Mesenchymal stem cell (in vitro differentiated cells and primary cell): ENCODE results near the gene PCDHGA1.
A peak's percentile ranks its signal among the peaks of the same experiment; 100 is the strongest.

ENCODE experiments used
- DNase-seq: peaks from one replicate; pipeline ENCODE4 v3.0.0-alpha.2; 2013
- H2AFZ ChIP-seq: one replicate; pipeline ENCODE4 v1.6.1; 2013; ENCODE audit warnings: low read depth, mild to moderate bottlenecking, control low read depth, inconsistent platforms, low read length, moderate library complexity
- H2AK5ac ChIP-seq: 2 replicates; pipeline ENCODE4 v1.6.1; 2013; ENCODE audit warnings: low read length, moderate library complexity, mild to moderate bottlenecking, inconsistent platforms; ENCODE audit not compliant: severe bottlenecking
- H2BK120ac ChIP-seq: one replicate; pipeline ENCODE4 v1.6.1; 2013; ENCODE audit warnings: low read depth, mild to moderate bottlenecking, inconsistent platforms, low read length, moderate library complexity
- H2BK12ac ChIP-seq, 2 experiments: one replicate each; pipeline ENCODE4 v1.6.1; 2013; ENCODE audit warnings: inconsistent platforms in 2 of 2, low read length in 2 of 2, mild to moderate bottlenecking in 2 of 2, moderate library complexity in 2 of 2, control low read depth in 1 of 2
- H2BK15ac ChIP-seq: one replicate; pipeline ENCODE4 v1.6.1; 2013; ENCODE audit warnings: mild to moderate bottlenecking, low read depth, inconsistent platforms; ENCODE audit not compliant: poor library complexity, severe bottlenecking
- H2BK5ac ChIP-seq: 2 replicates; pipeline ENCODE4 v1.6.1; 2013; ENCODE audit warnings: low read depth, mild to moderate bottlenecking, low read length, control low read depth, inconsistent platforms; ENCODE audit not compliant: poor library complexity, severe bottlenecking
- H3K14ac ChIP-seq, 2 experiments: one replicate each; pipeline ENCODE4 v1.6.1; 2013; ENCODE audit warnings: inconsistent platforms in 2 of 2, low read length in 2 of 2, control low read depth in 1 of 2, mild to moderate bottlenecking in 1 of 2, moderate library complexity in 1 of 2
- H3K18ac ChIP-seq, 2 experiments: one replicate each; pipeline ENCODE4 v1.6.1; 2013; ENCODE audit warnings: inconsistent platforms in 2 of 2, low read length in 2 of 2, control low read depth in 1 of 2, low read depth in 1 of 2, mild to moderate bottlenecking in 1 of 2
- H3K23ac ChIP-seq, 2 experiments: one replicate each; pipeline ENCODE4 v1.6.1; 2013; ENCODE audit warnings: inconsistent platforms in 2 of 2, low read length in 2 of 2, mild to moderate bottlenecking in 2 of 2, moderate library complexity in 2 of 2, control low read depth in 1 of 2
- H3K27ac ChIP-seq: 2 replicates; pipeline ENCODE4 v1.5.1; 2013; ENCODE audit warnings: mild to moderate bottlenecking, moderate library complexity, low read length, control low read depth, inconsistent platforms; ENCODE audit not compliant: poor library complexity, severe bottlenecking
- H3K27me3 ChIP-seq, 2 experiments: 2 replicates each; pipeline versions ENCODE4 v1.6.1 to v1.7.0; 2013; ENCODE audit warnings: low read length in 2 of 2, mild to moderate bottlenecking in 2 of 2, moderate library complexity in 2 of 2, control low read depth in 1 of 2, inconsistent platforms in 1 of 2; ENCODE audit not compliant: control insufficient read depth in 1 of 2, insufficient read depth in 1 of 2
- H3K36me3 ChIP-seq, 2 experiments: 2 replicates each; pipeline versions ENCODE4 v1.6.1 to v1.7.0; 2013; ENCODE audit warnings: low read length in 2 of 2, control low read depth in 1 of 2, inconsistent platforms in 1 of 2, low read depth in 1 of 2, mild to moderate bottlenecking in 1 of 2; ENCODE audit not compliant: insufficient read depth in 2 of 2, control insufficient read depth in 1 of 2
- H3K4ac ChIP-seq, 2 experiments: one replicate each; pipeline ENCODE4 v1.6.1; 2013; ENCODE audit warnings: inconsistent platforms in 2 of 2, low read length in 2 of 2, mild to moderate bottlenecking in 2 of 2, moderate library complexity in 2 of 2, control low read depth in 1 of 2, low read depth in 1 of 2
- H3K4me1 ChIP-seq: 2 replicates; pipeline ENCODE4 v1.6.1; 2013; ENCODE audit warnings: low read depth, low read length, control low read depth; ENCODE audit not compliant: control insufficient read depth, insufficient read depth
- H3K4me2 ChIP-seq: 2 replicates; pipeline ENCODE4 v1.6.1; 2013; ENCODE audit warnings: low read length, mild to moderate bottlenecking, inconsistent platforms; ENCODE audit not compliant: poor library complexity, severe bottlenecking
- H3K4me3 ChIP-seq, 2 experiments: 2 replicates each; pipeline versions ENCODE4 v1.5.1 to v1.7.0; 2013; ENCODE audit warnings: low read length in 2 of 2, mild to moderate bottlenecking in 2 of 2, control low read depth in 1 of 2, low read depth in 1 of 2; ENCODE audit not compliant: insufficient read depth in 1 of 2
- H3K79me1 ChIP-seq: replicated peaks from 2 replicates; pipeline ENCODE4 v1.6.1; 2013; ENCODE audit warnings: mild to moderate bottlenecking, control low read depth, low read length, inconsistent platforms; ENCODE audit not compliant: poor library complexity, severe bottlenecking
- H3K9ac ChIP-seq: 2 replicates; pipeline ENCODE4 v1.7.0; 2013; ENCODE audit warnings: mild to moderate bottlenecking, low read length, moderate library complexity
- H3K9me3 ChIP-seq: 2 replicates; pipeline ENCODE4 v1.7.0; 2013; ENCODE audit warnings: mild to moderate bottlenecking, low read length; ENCODE audit not compliant: control insufficient read depth
- H4K8ac ChIP-seq: one replicate; pipeline ENCODE4 v1.6.1; 2013; ENCODE audit warnings: inconsistent platforms, mild to moderate bottlenecking, low read length, moderate library complexity
- H4K91ac ChIP-seq: one replicate; pipeline ENCODE4 v1.6.1; 2013; ENCODE audit warnings: mild to moderate bottlenecking, low read length, inconsistent platforms
- WGBS: methylation state at CpG from one replicate; pipeline ENCODE4 v1.1.7; 2013; ENCODE audit warnings: mixed read lengths; 5-methylcytosine and 5-hydroxymethylcytosine counted together

Gene PCDHGA1

DNA sequence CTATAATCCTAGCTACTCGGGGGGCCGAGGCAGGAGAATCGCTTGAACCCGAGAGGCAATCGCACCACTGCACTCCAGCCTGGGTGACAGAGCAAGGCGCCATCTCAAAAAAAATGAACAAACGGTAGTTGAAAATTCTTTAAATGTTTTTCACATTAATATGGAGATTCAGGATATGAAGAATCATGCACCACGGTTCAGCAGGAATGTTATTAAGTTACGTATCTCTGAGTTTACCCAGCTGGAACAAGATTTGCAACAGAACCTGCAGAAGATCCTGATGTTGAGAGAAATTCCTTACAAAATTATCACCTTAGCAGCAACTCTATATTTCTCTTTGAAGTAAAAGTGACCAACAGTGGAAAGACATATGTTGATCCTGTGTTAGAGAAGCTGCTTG is 110.0 kb downstream of the PCDHGA1 start:
- H2BK15ac ChIP-seq = no peak overlapping the region
- peaks cover 10% of the 10 kb centered on the region for H3K9me3 ChIP-seq
- no peak for DNase-seq
- H3K9ac ChIP-seq = no peak overlapping the region
- H3K4me3 ChIP-seq = no peak overlapping the region
- no peaks in the 10 kb centered on the region for H3K27me3 ChIP-seq
- no peak overlapping the region for H2AK5ac ChIP-seq
- no peak overlapping the region for H3K18ac ChIP-seq
- peaks cover 5% of the 10 kb centered on the region for H3K4me1 ChIP-seq
- H2BK5ac ChIP-seq = no peak overlapping the region
- H2BK120ac ChIP-seq = no peak overlapping the region
- H3K4ac ChIP-seq = no peak overlapping the region
- 97% methylated on average over 9 of the region's 9 CpGs for WGBS
- peak overlapping the region; percentile 24 for H3K27ac ChIP-seq
- H3K14ac ChIP-seq = no peak overlapping the region
- H4K91ac ChIP-seq = no peak overlapping the region
- no peak overlapping the region for H3K23ac ChIP-seq
- no peak overlapping the region for H3K4me2 ChIP-seq
- no peak overlapping the region for H2BK12ac ChIP-seq
- no peak overlapping the region for H4K8ac ChIP-seq
- peaks cover 25% of the 10 kb centered on the region for H3K79me1 ChIP-seq
- no peak overlapping the region for H2AFZ ChIP-seq
- peaks cover 7 to 9% of the 10 kb centered on the region in 2 experiments for H3K36me3 ChIP-seq

DNA sequence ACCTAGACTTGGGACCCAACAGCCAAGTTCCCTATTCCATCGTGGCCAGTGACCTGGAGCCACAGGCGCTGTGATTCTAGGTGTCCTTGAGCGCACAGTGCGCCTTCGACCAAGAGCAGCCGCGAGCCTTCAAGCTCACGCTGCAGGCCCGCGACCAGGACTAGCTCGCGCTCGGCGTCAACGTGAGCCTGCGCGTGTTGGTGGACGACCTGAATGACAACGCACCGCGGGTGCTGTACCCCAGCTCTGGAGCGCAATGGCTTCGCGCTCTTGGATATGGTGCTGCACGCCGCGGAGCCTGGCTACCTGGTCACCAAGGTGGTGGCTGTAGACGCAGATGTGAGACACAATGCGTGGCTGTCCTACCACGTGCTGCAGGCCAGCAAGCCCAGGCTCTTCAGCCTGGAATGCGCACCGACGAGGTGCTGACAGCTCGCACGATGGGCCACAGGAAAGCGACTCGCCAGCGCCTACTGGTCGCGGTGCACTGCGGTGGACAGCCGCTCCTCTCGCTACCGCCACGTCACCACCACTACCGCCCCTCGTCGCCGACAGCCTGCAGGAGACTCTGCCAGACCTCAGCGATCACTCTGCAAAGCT is 111.4 kb downstream of the PCDHGA1 start:
- H3K4ac ChIP-seq = no peak overlapping the region
- 99% methylated on average over 45 of the region's 50 CpGs for WGBS
- H3K4me3 ChIP-seq = peak overlapping the region in 1 of 2 experiments; percentile 7

DNA sequence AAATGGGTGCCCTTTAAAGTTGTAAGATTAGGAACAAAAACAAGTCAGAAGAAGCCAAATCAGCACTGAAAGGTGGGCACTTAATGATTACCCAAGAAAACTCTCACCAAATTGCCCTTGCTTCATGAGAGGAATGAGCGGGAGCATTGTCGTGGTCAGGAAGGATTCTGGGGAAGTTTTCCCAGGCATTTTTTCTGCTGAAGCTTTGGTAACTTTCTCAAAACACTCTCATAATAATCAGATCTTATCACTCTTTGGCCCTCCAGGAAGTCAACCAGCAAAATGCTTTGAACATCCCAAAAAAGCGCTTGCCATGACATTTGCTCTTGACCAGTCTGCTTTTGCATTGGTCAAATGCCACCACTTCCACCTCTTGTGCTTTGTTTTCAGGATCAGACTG is 135.0 kb downstream of the PCDHGA1 start:
- Histone ChIP-seq H3K23ac (no peak overlapping the region), H3K4me1 (peaks cover 2% of the 10 kb centered on the region), H3K14ac (no peak overlapping the region)

More for the DNA sequence above, 111.4 kb downstream of the PCDHGA1 start:
- no peaks in the 10 kb centered on the region for H3K27me3 ChIP-seq
- no peak overlapping the region for H3K18ac ChIP-seq
- H3K23ac ChIP-seq = no peak overlapping the region
- H3K14ac ChIP-seq = no peak overlapping the region
- DNase-seq = no peak
- H4K91ac ChIP-seq = no peak overlapping the region
- H2AK5ac ChIP-seq = peak overlapping the region; percentile 13
- H4K8ac ChIP-seq = no peak overlapping the region
- no peak overlapping the region for H3K4me2 ChIP-seq
- peaks cover 10% of the 10 kb centered on the region for H3K9me3 ChIP-seq
- H3K36me3 ChIP-seq = peaks cover 7 to 9% of the 10 kb centered on the region in 2 experiments
- H2AFZ ChIP-seq = no peak overlapping the region
- no peak overlapping the region for H2BK12ac ChIP-seq
- no peak overlapping the region for H3K9ac ChIP-seq
- H2BK120ac ChIP-seq = no peak overlapping the region
- peaks cover 5% of the 10 kb centered on the region for H3K4me1 ChIP-seq
- H2BK15ac ChIP-seq = no peak overlapping the region
- H2BK5ac ChIP-seq = no peak overlapping the region
- H3K79me1 ChIP-seq = peaks cover 25% of the 10 kb centered on the region
- H3K27ac ChIP-seq = no peak overlapping the region

DNA sequence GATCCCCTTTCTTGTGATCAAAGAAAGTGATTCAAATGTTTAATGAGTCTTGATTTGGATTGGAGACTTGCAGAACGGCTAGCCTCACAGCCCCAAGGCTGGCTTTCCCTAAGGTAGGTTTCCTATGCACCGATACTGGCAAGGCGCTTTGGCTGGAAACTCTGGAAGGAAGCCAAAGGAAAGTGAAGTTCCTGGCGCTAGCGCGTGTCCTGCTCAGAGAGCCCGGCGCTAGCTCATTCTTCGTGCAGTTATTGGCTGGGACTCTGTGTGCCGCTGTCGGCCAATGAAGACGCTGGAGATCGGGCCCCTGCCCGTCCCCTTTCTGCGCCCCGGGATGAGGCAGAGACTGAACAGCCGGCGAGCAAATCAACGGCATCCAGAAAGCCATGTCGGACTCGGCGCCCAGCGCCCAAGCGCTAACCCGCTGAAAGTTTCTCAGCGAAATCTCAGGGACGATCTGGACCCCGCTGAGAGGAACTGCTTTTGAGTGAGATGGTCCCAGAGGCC is 145.4 kb downstream of the PCDHGA1 start, which contains the start of gene PCDHGC3:
PCDHGC3 (plus strand) TSS at position 342 of the 507 bp plus-strand sequence; CDS start at position 493, 151 bp downstream.
- Histone ChIP-seq H3K4me1 (peaks cover 20% of the 10 kb centered on the region), H2BK15ac (peak within 1 kb of the TSS; percentile 44), H3K4me3 (peak within 1 kb of the TSS; percentile 55 to 88), H2AK5ac (no peak within 1 kb of the TSS), H3K23ac (no peak within 1 kb of the TSS), H4K91ac (peak within 1 kb of the TSS; percentile 3), H2AFZ (peak within 1 kb of the TSS; percentile 34), H3K4me2 (peak within 1 kb of the TSS; percentile 66), H3K27ac (peak within 1 kb of the TSS; percentile 87), H2BK120ac (no peak within 1 kb of the TSS), H3K79me1 (peaks cover 24% of the 10 kb centered on the region), H3K9ac (peak within 1 kb of the TSS; percentile 93), H2BK12ac (no peak within 1 kb of the TSS), H4K8ac (peak within 1 kb of the TSS; percentile 28), H3K14ac (peak within 1 kb of the TSS in 1 of 2 experiments; percentile 37), H3K9me3 (no peaks in the 10 kb centered on the region), H3K18ac (peak within 1 kb of the TSS; percentile 1 to 7), H3K36me3 (peaks cover 19 to 24% of the 10 kb centered on the region in 2 experiments), H3K4ac (peak within 1 kb of the TSS in 1 of 2 experiments; percentile 59), H2BK5ac (no peak within 1 kb of the TSS), H3K27me3 (no peaks in the 10 kb centered on the region)
- 2% methylated on average over 28 of the region's 28 CpGs for WGBS
- DNase-seq = peak; percentile 95

More for the DNA sequence above, 135.0 kb downstream of the PCDHGA1 start:
- peaks cover 0 to 8% of the 10 kb centered on the region in 2 experiments for H3K36me3 ChIP-seq
- no peak overlapping the region for H2BK5ac ChIP-seq
- no peak overlapping the region for H3K4me3 ChIP-seq
- no peak overlapping the region for H3K4me2 ChIP-seq
- H3K18ac ChIP-seq = no peak overlapping the region
- no peak overlapping the region for H2AFZ ChIP-seq
- WGBS = 98% methylated on average over 3 of the region's 3 CpGs
- H3K9ac ChIP-seq = no peak overlapping the region
- H3K79me1 ChIP-seq = peaks cover 10% of the 10 kb centered on the region
- no peak overlapping the region for H2BK120ac ChIP-seq
- no peak overlapping the region for H2BK12ac ChIP-seq
- H3K27me3 ChIP-seq = no peaks in the 10 kb centered on the region
- no peaks in the 10 kb centered on the region for H3K9me3 ChIP-seq
- H4K91ac ChIP-seq = no peak overlapping the region
- H3K4ac ChIP-seq = no peak overlapping the region
- DNase-seq = peak; percentile 22
- no peak overlapping the region for H4K8ac ChIP-seq
- no peak overlapping the region for H2BK15ac ChIP-seq
- peak overlapping the region; percentile 28 for H3K27ac ChIP-seq
- no peak overlapping the region for H2AK5ac ChIP-seq
